HG03103 (cell line): ENCODE results near the gene XRCC4.
"Not testable (repeated sequence)": the region's sequence is repeated elsewhere in the genome, so short reads cannot be mapped to it uniquely, and the experiment has no call there.

Experiments
- ATAC-seq: cut with Tn5 transposase; IDR thresholded peaks from one replicate; pipeline ENCODE4 v1.9.1; 2021; ENCODE audit warnings: low read depth; ENCODE audit not compliant: unreplicated experiment

Gene XRCC4

GRCh38 chr5:83323557-83324180 lies 246.3 kb downstream of the XRCC4 start:
- no peak for ATAC-seq

- no peak for ATAC-seq
Measured at GRCh38 chr5:83331842-83332241, 254.5 kb downstream of the XRCC4 start.

GRCh38 chr5:83337453-83338035 lies 260.2 kb downstream of the XRCC4 start:
- no peak for ATAC-seq

- no peak for ATAC-seq
Measured at GRCh38 chr5:83340511-83340918, 263.2 kb downstream of the XRCC4 start.

DNA sequence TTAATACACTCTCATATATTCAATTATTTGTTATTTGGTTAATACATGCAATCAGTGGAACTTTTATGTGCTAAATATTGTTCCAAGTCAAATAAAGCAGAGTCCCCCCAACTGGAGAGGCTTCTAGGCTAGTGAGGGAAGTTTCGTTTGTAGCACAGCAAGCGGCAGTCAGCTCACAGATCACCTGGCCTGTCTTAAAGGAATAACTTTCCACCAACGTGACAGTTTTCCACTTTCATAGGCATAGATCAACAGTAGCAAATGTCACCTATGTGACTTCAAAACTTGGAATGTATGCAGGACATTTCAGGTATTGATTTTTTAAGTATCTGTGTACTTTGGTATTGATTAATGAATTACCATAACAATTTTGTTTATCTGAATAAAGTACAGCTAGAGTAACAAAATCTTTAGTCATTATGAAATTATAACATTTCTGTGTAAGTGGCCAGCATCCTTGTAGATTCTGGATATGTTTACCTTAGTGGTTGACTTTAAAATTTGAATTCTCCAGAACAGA lies 264.5 kb downstream of the XRCC4 start:
- no peak for ATAC-seq

DNA sequence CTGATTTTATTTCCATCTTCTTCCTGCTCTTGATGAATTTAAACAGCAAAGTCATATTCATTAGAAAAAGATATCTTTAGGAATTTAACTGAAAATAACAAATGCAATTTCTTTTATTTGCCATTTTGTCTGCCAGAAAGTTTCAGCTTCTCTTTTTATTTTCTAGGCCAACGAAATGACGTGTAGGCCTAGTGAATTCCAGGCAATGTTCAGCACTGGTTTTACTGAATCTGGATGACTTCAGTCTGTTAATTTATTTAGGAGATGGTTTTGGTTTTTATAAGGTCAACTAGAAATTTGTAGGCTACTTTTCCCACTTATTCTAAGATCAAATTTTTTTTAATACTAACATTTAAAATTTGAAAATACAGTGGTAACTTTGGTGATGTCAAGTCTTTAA lies 265.1 kb downstream of the XRCC4 start:
- ATAC-seq = no peak

GRCh38 chr5:83343299-83343698 lies 266.0 kb downstream of the XRCC4 start:
- ATAC-seq = no peak

- no peak for ATAC-seq
Measured at GRCh38 chr5:83345423-83345822, 268.1 kb downstream of the XRCC4 start.

DNA sequence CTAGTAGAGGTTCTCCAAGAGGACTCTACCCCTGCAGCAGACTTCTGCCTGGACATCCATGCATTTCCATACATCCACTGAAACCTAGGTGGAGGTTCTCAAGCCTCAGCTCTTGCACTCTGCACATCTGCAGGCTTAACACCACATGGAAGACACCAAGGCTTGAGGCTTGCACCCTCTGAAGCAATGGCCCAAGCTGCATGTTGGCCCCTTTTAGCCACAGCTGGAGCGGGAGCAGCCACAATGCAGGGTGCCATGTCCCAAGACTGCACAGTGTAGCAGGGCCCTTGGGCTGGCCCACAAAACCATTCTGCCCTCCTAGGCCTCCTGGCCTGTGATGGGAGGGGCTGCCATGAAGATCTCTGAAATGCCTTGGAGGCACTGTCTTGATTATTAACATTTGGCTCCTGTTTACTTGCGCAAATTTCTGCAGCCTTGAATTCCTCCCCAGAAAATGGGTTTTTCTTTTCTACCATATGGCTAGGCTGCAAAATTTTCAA lies 271.0 kb downstream of the XRCC4 start:
- no peak for ATAC-seq

DNA sequence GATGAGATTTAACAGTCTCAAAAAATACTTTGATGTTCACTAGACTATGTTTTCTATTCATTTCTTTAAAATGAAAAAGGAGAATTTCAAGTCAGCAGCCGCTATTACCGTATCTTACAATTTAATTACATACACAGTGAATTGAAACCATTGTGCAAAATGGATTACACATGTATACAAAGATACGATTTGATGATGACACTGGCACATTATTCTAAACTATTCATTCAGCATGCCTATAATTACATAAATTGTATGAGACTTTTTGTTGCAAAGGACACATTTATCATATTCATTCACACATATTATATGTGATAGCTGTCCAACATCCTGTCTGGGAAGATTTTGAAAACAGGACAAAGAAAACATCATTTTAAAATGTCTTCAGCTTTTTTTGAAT lies 275.9 kb downstream of the XRCC4 start:
- ATAC-seq = no peak

DNA sequence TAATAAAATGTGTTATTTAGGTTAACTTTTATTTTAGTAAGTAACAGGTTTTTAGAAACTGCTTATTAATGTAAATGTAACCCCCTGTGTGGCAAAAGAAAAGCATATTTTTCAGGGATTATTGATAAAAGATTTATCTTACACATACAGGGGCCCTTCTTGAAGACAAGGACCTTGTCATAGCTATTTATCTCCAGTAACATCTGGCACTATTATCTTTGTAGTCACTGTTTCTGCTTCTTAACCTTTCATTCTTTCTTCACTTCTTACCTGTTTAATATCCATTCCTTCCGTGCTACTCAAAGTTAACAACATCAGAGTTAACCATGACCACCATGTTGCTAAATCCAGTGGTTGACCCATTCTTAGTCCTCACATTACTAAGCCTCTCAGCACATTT lies 276.4 kb downstream of the XRCC4 start:
- ATAC-seq = no peak

- no peak for ATAC-seq
Measured at GRCh38 chr5:83354958-83355357, 277.6 kb downstream of the XRCC4 start.

DNA sequence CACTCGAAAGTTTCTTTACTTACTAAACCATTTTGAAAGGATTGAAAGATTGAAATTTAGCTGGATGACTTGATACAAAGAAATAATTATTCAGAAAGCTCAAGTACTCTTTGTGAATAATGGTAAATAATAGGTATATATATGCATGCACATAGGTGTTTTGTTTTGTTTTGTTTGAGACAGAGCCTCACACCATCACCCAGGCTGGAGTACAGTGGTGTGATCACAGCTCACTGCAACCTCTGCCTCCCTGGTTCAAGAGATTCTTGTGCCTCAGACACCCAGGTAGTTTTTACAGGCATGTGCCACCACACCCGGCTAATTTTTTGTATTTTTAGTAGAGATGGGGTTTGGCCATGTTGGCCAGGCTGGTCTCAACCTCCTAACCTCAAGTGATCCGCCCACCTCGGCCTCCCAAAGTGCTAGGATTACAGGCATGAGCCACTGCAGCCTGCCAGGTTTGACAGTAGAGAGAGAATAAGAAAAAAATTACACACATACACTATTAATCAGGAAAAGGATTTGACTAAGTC lies 278.2 kb downstream of the XRCC4 start:
- not testable (repeated sequence) for ATAC-seq

DNA sequence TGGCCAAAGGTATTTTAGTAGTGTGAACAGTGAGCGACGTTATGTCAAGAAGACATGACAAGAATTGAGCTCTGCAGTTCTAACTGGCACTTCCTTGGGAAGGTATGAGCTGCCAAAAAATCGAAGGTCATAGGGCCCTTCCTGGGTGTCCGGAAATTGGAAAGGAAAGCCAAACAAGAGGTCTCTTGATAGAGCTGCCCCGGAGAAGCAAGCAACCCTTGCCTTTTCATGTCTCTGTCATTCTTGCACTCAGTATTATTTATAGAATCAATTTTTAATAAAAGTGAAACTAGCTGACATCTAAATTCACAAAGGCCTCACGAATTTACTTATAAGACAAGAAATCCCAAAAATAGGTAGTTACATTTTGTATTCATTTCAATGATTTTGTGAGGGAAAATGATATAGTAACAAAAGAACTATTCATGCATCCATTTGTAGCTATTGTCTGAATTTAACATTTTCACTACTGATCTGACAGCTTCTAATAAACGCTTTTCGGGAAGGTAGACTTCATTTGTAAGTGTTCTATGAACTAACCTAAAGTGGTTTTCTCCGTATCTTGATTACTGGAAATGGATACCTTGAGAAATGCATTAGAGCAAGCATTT lies 280.4 kb downstream of the XRCC4 start:
- peak; percentile 40 for ATAC-seq

DNA sequence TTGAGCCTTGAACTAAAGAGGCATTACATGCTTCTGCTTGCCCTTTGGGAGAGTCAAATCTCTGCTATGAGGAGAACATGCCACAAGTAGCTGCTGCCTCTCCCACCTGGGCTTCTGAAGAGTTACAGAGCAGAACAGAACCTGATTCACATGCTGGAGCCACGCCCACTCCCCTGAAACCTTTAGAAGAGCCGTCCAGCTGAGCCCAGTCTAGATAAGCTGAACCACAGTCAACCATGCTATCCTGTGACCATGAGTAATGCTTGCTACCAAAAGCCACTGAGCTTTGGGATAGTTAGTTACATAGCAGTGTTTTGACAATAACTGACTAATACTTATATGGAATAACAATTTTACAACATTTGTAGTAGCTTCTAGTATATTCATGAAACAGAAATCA lies 283.2 kb downstream of the XRCC4 start:
- ATAC-seq = no peak

- ATAC-seq = no peak
Measured at GRCh38 chr5:83362526-83362925, 285.2 kb downstream of the XRCC4 start.

- ATAC-seq = no peak
Measured at GRCh38 chr5:83363111-83363885, 286.0 kb downstream of the XRCC4 start.

DNA sequence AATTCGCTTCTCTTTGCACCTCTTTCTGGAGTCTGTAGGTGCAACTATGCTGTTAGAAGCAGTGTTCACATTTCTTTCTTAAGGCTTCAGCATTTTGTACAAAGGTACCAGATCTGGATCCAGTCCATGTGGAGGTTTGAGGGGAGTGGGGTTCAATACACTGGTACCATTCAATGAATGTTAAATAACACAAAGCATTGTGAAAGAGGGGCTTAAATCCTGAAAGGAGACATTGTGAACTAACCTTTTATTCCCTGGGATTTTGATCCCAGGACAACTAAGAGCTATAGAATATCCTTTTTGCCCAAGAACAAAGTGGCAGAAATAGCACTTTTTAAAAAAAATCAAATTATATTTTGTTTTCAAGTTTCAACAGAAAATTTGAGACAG lies 286.5 kb downstream of the XRCC4 start:
- ATAC-seq = no peak

DNA sequence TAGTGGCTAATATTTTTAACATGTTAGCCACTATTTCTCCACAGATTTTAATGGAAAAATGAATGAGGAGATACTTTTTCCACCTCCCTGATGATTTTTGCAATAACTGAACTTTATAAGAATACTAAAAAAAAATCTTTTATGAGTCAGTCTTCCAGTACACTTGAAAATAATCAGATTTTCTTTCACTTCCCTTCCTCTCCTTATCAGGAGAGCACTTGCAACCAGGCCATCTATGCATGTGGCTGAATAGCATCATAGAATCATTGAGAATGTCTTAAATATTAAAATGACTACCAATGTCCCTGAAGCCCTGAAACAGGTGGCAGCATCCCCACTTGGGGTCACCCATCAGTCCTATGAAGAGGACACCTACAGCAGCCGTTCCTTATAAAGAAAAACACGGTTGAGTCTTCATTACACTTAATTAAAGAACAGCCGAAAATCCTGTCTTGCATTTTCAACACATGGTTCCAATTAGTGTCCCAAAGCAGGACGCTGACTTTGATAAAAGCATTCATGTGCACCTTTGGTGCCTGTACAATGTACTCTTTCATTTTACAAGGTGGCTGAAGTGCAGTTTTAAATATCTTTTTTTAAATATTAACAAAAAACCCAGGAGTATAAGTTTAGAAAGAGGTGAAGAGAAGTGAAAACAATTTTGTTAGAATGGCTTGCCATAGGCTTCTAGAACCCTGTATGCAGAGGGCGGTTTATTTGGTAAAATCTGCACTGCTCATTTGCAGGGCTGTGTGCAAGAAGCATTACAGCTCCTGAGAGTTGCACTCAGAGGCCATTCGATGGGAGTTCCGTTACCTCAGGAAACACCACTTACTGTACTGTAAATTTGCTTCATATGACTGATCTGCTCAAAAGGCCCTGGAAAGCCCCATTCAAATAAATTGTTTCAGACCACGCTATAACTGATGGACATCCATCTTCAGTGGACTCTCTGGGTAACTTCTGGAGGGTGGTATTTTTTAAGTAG lies 287.3 kb downstream of the XRCC4 start:
- peak; percentile 58 for ATAC-seq

DNA sequence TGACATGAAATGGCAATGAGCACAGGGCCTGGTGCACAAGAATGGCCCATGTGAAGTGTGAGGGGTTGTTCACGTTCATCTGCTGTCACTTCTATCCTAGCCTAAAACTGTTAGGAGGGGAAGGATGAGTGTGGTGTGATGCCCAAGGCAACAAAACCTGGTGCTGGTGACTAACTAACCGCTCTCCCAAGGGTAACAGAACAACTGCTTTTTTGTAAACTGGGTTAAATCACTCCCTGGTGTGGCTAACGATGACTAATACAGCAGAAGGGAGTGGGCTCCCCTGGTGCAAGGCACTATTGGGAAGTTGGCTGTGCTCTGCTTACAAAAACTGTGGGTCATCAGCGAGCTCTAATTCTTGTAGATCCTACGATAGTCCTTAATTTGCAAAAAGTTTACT lies 291.0 kb downstream of the XRCC4 start:
- ATAC-seq = no peak
